Epithelial cell of proximal tubule (primary cell): ENCODE results near the gene PPP1R1B. TPM values are rescaled to one million over a fixed set of nuclear protein-coding genes. Genes with fewer than 3 reads are reported as not detected.

Experiments
- DNase-seq: peaks from one replicate; pipeline ENCODE4 v3.0.0-alpha.2; 2011; ENCODE audit warnings: low read depth
- H3K4me3 ChIP-seq: 2 replicates; pipeline ENCODE4 v1.5.1; 2011; ENCODE audit warnings: low read depth, mild to moderate bottlenecking, low read length
- total RNA-seq: library from RNA; depleted of rRNA; stranded (reverse); fragments of >200 nt; gene quantifications from 2 replicates; pipeline ENCODE4 v1.2.3, GENCODE V29; 2015
- TF ChIP-seq, protein P1 (sequence below): conservative IDR thresholded peaks from 2 replicates; pipeline ENCODE4 v1.5.1; 2012; ENCODE audit warnings: low read depth, mild to moderate bottlenecking, low read length

The PPP1R1B gene
- total RNA-seq, 1 donor from 2014 or later: not detected

DNA sequence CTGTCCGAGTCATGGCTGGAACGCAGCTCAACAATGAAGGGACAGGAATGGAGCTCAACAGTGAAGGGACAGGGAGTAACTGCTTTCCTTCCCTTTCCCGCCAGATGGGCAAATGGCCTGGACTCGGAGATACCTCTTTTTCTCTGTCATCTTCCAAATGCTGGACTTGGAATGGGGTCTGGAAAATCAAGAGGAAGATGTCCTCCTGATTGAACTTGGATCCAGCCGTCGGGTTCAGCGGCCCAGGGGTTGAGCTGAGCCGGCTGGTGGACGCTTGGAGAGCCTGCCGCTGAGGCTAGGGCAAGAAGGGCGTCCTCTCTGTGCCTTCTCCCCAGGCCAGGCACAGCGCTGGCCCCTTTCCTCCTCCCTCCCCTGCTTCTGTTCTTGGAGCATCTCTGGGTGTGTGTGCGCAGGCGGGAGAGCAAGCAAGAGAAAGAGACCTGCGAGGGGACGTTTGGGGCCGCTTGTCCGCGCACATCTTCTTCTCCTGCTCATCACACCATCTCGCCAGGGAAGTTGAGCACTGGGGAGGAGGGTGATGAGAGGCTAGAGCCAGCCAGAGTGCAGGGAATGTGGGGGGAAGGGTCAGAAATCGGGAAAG is 25.7 kb upstream of the PPP1R1B start:
- no peak for DNase-seq
- no peak overlapping the region for H3K4me3 ChIP-seq
- TF ChIP-seq, protein P1, sequence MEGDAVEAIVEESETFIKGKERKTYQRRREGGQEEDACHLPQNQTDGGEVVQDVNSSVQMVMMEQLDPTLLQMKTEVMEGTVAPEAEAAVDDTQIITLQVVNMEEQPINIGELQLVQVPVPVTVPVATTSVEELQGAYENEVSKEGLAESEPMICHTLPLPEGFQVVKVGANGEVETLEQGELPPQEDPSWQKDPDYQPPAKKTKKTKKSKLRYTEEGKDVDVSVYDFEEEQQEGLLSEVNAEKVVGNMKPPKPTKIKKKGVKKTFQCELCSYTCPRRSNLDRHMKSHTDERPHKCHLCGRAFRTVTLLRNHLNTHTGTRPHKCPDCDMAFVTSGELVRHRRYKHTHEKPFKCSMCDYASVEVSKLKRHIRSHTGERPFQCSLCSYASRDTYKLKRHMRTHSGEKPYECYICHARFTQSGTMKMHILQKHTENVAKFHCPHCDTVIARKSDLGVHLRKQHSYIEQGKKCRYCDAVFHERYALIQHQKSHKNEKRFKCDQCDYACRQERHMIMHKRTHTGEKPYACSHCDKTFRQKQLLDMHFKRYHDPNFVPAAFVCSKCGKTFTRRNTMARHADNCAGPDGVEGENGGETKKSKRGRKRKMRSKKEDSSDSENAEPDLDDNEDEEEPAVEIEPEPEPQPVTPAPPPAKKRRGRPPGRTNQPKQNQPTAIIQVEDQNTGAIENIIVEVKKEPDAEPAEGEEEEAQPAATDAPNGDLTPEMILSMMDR: no peak

GRCh38 chr17:39601758-39602532 is 24.8 kb upstream of the PPP1R1B start:
- no peak for DNase-seq
- TF ChIP-seq, protein P1: no peak
- H3K4me3 ChIP-seq: no peak overlapping the region

DNA sequence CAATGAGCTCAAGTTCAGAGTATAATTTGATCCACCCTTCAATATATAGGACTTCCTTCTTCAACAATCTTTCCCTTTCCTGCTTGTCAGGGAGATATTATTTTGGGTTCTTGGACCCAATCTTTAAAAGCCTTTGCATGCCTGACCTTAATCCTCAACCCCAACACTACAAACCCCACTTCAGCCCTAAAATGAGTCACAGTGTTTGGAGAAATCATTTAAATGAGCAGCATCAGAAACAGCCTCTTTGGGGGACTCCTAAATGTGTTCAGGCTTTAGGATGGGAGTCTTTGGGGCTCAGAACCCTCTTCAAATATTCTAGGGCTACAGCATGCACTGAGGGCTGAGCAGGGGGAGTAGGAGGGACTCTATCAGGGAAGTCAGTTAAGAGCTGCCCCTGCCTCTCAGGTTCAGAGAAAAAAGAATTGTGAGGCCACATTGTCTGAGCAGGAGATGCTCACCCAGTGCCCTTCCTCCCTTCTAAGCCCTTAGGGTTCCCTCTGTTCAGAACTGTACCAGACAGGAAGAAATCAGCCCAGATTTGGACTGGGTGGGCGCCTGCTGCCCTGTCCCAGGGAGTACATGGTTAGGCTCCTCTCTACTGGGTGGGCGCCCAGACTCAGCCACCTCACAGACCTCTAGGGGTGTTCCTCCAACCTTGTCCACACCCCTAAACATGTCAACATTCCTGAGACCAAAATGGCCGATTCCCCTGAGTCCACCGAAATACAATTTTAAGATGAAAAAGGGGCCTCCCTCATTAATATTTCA is 24.0 kb upstream of the PPP1R1B start:
- no peak overlapping the region for H3K4me3 ChIP-seq
- DNase-seq: no peak
- TF ChIP-seq, protein P1: no peak

- TF ChIP-seq, protein P1: no peak
- H3K4me3 ChIP-seq: no peak overlapping the region
- no peak for DNase-seq
Observed at GRCh38 chr17:39603304-39604016, 23.3 kb upstream of the PPP1R1B start.

DNA sequence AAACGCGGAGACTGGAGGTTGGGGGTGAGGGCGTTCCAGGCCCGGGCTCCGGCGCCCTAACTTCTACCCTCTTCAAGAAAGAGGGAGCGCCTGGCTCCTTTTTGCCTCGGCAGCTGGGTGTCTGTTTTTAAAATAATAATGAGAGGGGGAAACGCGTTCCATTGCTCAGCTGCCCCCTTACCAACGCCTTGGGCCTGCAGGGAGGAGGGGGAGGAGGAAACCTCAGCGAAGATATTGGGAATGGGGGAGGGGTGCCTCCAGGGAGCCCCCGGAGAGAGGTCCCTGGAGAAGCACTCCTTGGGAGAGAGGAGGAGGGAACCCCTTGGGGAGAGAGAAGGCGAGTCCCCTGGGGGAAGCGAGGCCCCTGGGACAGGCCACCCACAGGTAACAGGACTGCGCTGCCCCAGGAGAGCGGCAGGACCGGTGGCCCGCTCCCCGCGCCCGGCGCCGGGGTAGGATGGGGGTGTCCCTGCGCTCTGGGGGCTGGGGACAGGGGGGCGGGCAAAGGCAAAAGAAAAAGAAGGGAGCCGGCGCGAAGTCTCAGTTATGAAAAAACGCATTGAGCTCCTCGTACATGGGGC is 21.8 kb upstream of the PPP1R1B start:
- no peak overlapping the region for H3K4me3 ChIP-seq
- DNase-seq: no peak
- TF ChIP-seq, protein P1: no peak
